AG09309 (cell line): ENCODE results near the gene TRIM3.

Experiments
- DNase-seq: peaks from one replicate; pipeline ENCODE4 v3.0.0-alpha.2; 2010; ENCODE audit warnings: low read depth
- H3K4me3 ChIP-seq: 2 replicates; pipeline ENCODE4 v1.5.1; 2011; ENCODE audit warnings: mild to moderate bottlenecking, low read depth, low read length, moderate library complexity; ENCODE audit not compliant: control insufficient read depth
- CTCF ChIP-seq: IDR thresholded peaks from 2 replicates; pipeline ENCODE4 v1.5.1; 2011; ENCODE audit warnings: mild to moderate bottlenecking, low read depth, low read length, inconsistent platforms; ENCODE audit not compliant: insufficient read depth, control insufficient read depth; ENCODE audit errors: missing control alignments

The TRIM3 gene

DNA sequence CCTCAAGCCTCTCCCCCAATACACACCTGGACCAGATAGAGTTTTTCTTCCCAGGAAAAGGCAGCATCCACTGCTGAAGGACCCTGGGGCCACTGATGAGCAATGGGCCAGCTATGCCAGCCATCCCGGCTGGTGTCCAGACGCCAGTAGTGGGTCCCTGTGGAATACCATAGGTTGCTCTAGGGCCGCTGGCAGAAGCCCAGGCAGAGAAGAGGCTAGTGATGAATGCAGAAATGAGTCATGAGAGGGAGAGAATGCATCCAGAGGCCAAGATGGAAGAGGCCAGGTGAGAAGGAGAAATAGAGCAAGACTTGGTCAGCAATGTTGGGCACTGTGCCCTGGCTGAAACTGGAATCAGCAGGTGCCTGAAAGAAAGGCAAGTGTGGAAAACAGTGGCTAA, 41.9 kb downstream of the TRIM3 start:
- no peak overlapping the region for H3K4me3 ChIP-seq
- no peak for TF ChIP-seq CTCF
- peak; percentile 39 for DNase-seq

- H3K4me3 ChIP-seq, result no peak overlapping the region
- no peak for DNase-seq
- TF ChIP-seq CTCF, result no peak
These were observed 46.2 kb downstream of the TRIM3 start for GRCh38 chr11:6427516-6427915.

DNA sequence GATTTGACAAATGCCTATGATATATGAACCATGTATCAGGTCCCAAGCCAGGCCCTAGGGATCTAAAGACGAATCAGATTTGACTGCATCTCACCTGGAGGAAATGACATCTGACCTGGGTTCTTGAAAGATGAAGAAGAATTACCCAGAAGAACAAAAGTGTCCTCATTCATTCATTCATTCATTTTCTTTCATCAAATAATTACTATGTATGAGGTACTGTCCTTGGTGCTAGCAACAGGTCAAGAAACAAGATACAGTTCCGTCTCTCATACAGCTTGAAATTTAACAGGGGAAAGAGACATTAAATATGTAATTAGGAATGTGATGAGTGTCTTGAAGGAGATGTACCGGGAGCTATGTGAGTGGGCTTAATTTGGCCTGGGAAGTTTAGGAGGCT, 53.1 kb downstream of the TRIM3 start:
- DNase-seq, result no peak
- no peak for TF ChIP-seq CTCF
- H3K4me3 ChIP-seq, result no peak overlapping the region

- DNase-seq, result no peak
- no peak for TF ChIP-seq CTCF
- H3K4me3 ChIP-seq, result peak within 1 kb of the TSS; percentile 78
These were observed 54.6 kb downstream of the TRIM3 start, which contains the start of gene APBB1 for GRCh38 chr11:6419009-6419631. Gene APBB1, minus strand, starts transcription at chr11:6419094. Its CDS starts 7,747 bp downstream, at chr11:6411347.

- TF ChIP-seq CTCF, result no peak
- peak overlapping the region; percentile 78 for H3K4me3 ChIP-seq
- no peak for DNase-seq
These were observed 55.2 kb downstream of the TRIM3 start for GRCh38 chr11:6418557-6419008.

DNA sequence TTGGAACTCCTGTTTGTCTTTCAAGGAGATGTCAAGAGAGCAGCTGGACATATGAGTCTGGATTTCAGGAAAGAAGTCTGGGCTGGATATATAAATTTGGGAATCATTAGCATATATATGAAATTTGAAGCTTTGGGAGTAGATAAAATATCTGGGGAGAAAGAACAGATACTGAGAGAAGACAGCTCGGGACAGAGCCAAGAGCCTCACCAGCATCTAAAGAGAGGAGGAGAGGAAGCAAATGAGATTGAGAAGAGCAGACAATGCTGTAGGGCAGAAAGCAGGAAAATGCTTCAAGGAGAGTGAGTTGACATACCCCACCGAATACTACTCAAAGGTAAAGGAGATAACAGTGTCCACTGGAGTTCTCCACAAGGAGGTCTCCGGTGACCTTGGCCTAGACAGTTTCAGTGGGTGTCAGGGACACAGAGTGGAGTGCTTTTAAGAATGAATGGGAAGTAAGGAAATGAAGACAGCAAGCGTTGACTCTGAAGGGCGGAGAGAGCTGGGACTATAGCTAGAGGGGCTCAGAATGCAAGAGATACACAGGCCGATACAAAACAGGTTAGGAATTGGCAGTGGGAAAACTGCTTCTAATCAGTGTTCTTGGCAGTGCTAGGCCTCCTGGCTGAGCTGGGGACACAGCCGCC, 55.7 kb downstream of the TRIM3 start:
- peak overlapping the region; percentile 78 for H3K4me3 ChIP-seq
- TF ChIP-seq CTCF, result no peak
- DNase-seq, result no peak
